HFF-Myc (cell line): ENCODE results near the gene RAB4B.

Source experiments
- DNase-seq: peaks from one replicate; pipeline ENCODE4 v3.0.0-alpha.2; 2011; ENCODE audit warnings: low read depth; ENCODE audit errors: extremely low read depth
- H3K4me3 ChIP-seq: replicated peaks from 2 replicates; pipeline ENCODE4 v1.5.1; 2011; ENCODE audit warnings: low read depth, mild to moderate bottlenecking, control low read depth, low read length
- CTCF ChIP-seq: IDR thresholded peaks from 2 replicates; pipeline ENCODE4 v1.5.1; 2012; ENCODE audit warnings: mild to moderate bottlenecking, low read depth, low read length, control low read depth; ENCODE audit errors: missing control alignments

Gene RAB4B

GRCh38 chr19:40743926-40744325 lies 34.1 kb upstream of the RAB4B start:
- DNase-seq, result no peak

GRCh38 chr19:40744554-40745401 lies 33.3 kb upstream of the RAB4B start:
- no peak for DNase-seq
- no peak for TF ChIP-seq CTCF
- H3K4me3 ChIP-seq, result no peak overlapping the region

More at GRCh38 chr19:40743926-40744325, 34.1 kb upstream of the RAB4B start:
- TF ChIP-seq CTCF, result no peak
- H3K4me3 ChIP-seq, result no peak overlapping the region

GRCh38 chr19:40745402-40745780 lies 32.7 kb upstream of the RAB4B start:
- H3K4me3 ChIP-seq, result no peak overlapping the region
- DNase-seq, result no peak
- TF ChIP-seq CTCF, result no peak

GRCh38 chr19:40747536-40747935 lies 30.5 kb upstream of the RAB4B start:
- TF ChIP-seq CTCF, result no peak
- H3K4me3 ChIP-seq, result no peak overlapping the region
- no peak for DNase-seq

- DNase-seq, result peak; percentile 99
- no peak for TF ChIP-seq CTCF
- H3K4me3 ChIP-seq, result peak within 1 kb of the TSS; percentile 95
Measured at GRCh38 chr19:40750058-40750873, 27.8 kb upstream of the RAB4B start, which contains the start of gene ACTMAP. ACTMAP (minus strand) TSS chr19:40750477; CDS start chr19:40749803, 674 bp downstream.

GRCh38 chr19:40750874-40751537 lies 27.0 kb upstream of the RAB4B start, which contains the start of gene SNRPA:
SNRPA (plus strand) TSS chr19:40751203; CDS start chr19:40751409, 206 bp downstream.
- H3K4me3 ChIP-seq, result peak within 1 kb of the TSS; percentile 95
- peak; percentile 97 for DNase-seq
- TF ChIP-seq CTCF, result no peak
